PFSK-1 (cell line): ENCODE measurements around the gene TLCD3A. TPM values are rescaled to one million over a fixed set of nuclear protein-coding genes. Genes with fewer than 3 reads are reported as not detected.

Experiments used
- FOXP2 ChIP-seq: optimal IDR thresholded peaks from 2 replicates; pipeline ENCODE3; 2011; ENCODE audit warnings: borderline replicate concordance, control low read depth, inconsistent platforms; ENCODE audit not compliant: insufficient read depth; ENCODE audit errors: extremely low read length, extremely low read depth
- POLR2AphosphoS5 ChIP-seq: IDR thresholded peaks from 2 replicates; pipeline ENCODE4 v1.6.1; 2012; ENCODE audit warnings: low read depth, mild to moderate bottlenecking, control low read depth, low read length, moderate library complexity
- SIN3A ChIP-seq: IDR thresholded peaks from 2 replicates; pipeline ENCODE4 v1.6.1; 2012; ENCODE audit warnings: mild to moderate bottlenecking, low read length, moderate library complexity, borderline replicate concordance; ENCODE audit not compliant: insufficient read depth
- TAF1 ChIP-seq: IDR thresholded peaks from 2 replicates; pipeline ENCODE4 v1.6.1; 2012; ENCODE audit warnings: low read length, control low read depth, borderline replicate concordance; ENCODE audit not compliant: insufficient read depth
- polyA plus RNA-seq: library from polyadenylated mRNA; unstranded; fragments of >200 nt; gene quantifications from one replicate; pipeline ENCODE4 v1.2.1, GENCODE V29; 2012; ENCODE audit warnings: low read depth, missing spikeins; ENCODE audit not compliant: insufficient read length
- TF ChIP-seq, protein P1 (sequence below), 2 experiments: IDR thresholded peaks; 2 replicates each; pipeline versions ENCODE4 v1.6.1 to v1.8.0; 2011 to 2012; ENCODE audit warnings: low read depth in 2 of 2, low read length in 2 of 2, control low read depth in 1 of 2, inconsistent platforms in 1 of 2, mild to moderate bottlenecking in 1 of 2, moderate library complexity in 1 of 2; ENCODE audit not compliant: insufficient read depth in 1 of 2

The TLCD3A gene
- polyA plus RNA-seq: 106 TPM

- TF ChIP-seq FOXP2 (no peak), POLR2AphosphoS5 (no peak), TAF1 (no peak; the same call in 1 of the 2 replicates), SIN3A (no peak)
- TF ChIP-seq, protein P1, sequence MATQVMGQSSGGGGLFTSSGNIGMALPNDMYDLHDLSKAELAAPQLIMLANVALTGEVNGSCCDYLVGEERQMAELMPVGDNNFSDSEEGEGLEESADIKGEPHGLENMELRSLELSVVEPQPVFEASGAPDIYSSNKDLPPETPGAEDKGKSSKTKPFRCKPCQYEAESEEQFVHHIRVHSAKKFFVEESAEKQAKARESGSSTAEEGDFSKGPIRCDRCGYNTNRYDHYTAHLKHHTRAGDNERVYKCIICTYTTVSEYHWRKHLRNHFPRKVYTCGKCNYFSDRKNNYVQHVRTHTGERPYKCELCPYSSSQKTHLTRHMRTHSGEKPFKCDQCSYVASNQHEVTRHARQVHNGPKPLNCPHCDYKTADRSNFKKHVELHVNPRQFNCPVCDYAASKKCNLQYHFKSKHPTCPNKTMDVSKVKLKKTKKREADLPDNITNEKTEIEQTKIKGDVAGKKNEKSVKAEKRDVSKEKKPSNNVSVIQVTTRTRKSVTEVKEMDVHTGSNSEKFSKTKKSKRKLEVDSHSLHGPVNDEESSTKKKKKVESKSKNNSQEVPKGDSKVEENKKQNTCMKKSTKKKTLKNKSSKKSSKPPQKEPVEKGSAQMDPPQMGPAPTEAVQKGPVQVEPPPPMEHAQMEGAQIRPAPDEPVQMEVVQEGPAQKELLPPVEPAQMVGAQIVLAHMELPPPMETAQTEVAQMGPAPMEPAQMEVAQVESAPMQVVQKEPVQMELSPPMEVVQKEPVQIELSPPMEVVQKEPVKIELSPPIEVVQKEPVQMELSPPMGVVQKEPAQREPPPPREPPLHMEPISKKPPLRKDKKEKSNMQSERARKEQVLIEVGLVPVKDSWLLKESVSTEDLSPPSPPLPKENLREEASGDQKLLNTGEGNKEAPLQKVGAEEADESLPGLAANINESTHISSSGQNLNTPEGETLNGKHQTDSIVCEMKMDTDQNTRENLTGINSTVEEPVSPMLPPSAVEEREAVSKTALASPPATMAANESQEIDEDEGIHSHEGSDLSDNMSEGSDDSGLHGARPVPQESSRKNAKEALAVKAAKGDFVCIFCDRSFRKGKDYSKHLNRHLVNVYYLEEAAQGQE (IDR thresholded peaks at IDR 0.05; ENCODE audit: insufficient read depth in 1 of 2, low read depth in 2 of 2, low read length in 2 of 2): no peak
These were observed at the start of gene TLCD3A for GRCh38 chr17:732067-732901. TLCD3A (plus strand) TSS chr17:732596; CDS start chr17:732648, 52 bp downstream.

DNA sequence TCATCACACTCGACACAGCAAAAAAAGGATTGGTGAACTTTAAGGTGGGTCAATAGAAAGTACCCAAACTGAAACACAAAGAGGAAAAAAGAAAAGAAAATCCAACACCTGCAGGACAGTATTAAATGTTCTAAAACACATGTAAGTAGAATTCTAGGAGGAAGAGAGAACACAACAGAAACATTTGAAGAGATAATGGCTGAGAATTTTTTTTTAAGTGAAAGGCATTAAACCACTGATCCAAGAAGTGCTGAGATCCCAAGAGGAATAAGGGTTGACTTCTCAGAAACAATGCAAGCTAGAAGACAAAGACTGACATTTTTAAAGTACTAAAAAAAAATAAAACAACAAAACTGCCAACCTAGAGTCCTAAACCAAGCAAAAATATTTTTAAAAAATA lies 49.4 kb upstream of the TLCD3A start:
- no peak for TF ChIP-seq SIN3A
- TF ChIP-seq, protein P1 (IDR thresholded peaks at IDR 0.05; ENCODE audit: insufficient read depth in 1 of 2, low read depth in 2 of 2, low read length in 2 of 2): no peak
- no peak for TF ChIP-seq POLR2AphosphoS5
- no peak for TF ChIP-seq TAF1
- TF ChIP-seq FOXP2: no peak

GRCh38 chr17:683499-684254 lies 48.7 kb upstream of the TLCD3A start:
- TF ChIP-seq FOXP2 (no peak), POLR2AphosphoS5 (no peak), TAF1 (no peak), SIN3A (no peak)
- TF ChIP-seq, protein P1 (IDR thresholded peaks at IDR 0.05; ENCODE audit: insufficient read depth in 1 of 2, low read depth in 2 of 2, low read length in 2 of 2): no peak

DNA sequence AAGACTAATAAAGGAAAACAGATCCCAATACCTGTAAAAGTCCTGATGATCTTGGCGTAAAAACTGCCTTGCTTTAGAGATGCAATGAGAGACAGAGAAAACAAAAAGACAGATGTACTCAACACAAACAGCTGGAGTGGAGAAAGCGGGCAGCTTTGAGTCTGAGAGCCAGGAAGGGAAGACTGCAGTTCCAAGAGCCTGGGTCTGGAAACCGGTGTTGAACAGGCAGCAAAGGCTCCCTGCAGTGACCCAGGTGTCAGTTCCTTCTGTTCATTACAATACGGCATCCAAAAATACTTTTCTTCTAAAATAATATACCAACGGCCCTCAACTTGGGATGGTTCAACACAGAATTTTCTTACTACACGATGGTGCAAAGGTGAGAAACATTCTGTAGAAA lies 47.4 kb upstream of the TLCD3A start:
- TF ChIP-seq, protein P1 (IDR thresholded peaks at IDR 0.05; ENCODE audit: insufficient read depth in 1 of 2, low read depth in 2 of 2, low read length in 2 of 2): no peak
- no peak for TF ChIP-seq FOXP2
- no peak for TF ChIP-seq SIN3A
- no peak for TF ChIP-seq POLR2AphosphoS5
- no peak for TF ChIP-seq TAF1
